Loucy (cell line): Measurements from ENCODE around the gene DOK7.

Source experiments
- H2AFZ ChIP-seq: fragments of 200-600 bp; sonication (generic); 2 replicates; pipeline ENCODE4 v1.6.0; 2016; ENCODE audit warnings: antibody characterized with exemption, mild to moderate bottlenecking, low read length, moderate library complexity
- H3F3A ChIP-seq: fragments of 200-600 bp; 2 replicates; pipeline ENCODE4 v1.6.0; 2016; ENCODE audit warnings: antibody characterized with exemption, low read depth, mild to moderate bottlenecking
- H3K27me3 ChIP-seq: fragments of 200-600 bp; sonication (generic); 2 replicates; pipeline ENCODE4 v1.6.1; 2014; ENCODE audit warnings: low read length, mild to moderate bottlenecking; ENCODE audit not compliant: insufficient read depth, poor library complexity, severe bottlenecking
- H3K36me3 ChIP-seq: fragments of 200-600 bp; sonication (generic); 2 replicates; pipeline ENCODE4 v1.6.1; 2016; ENCODE audit warnings: low read length; ENCODE audit not compliant: insufficient read depth
- H3K4me1 ChIP-seq: fragments of 200-600 bp; sonication (generic); 2 replicates; pipeline ENCODE4 v1.5.1; 2014; ENCODE audit warnings: low read length, mild to moderate bottlenecking; ENCODE audit not compliant: insufficient read depth, poor library complexity, severe bottlenecking
- H3K4me2 ChIP-seq: fragments of 200-600 bp; sonication (generic); 2 replicates; pipeline ENCODE4 v1.6.0; 2014; ENCODE audit warnings: antibody characterized with exemption, low read length, low read depth, mild to moderate bottlenecking; ENCODE audit not compliant: poor library complexity, severe bottlenecking
- H3K4me3 ChIP-seq: fragments of 200-600 bp; sonication (generic); 2 replicates; pipeline ENCODE4 v1.5.1; 2014; ENCODE audit warnings: low read length, mild to moderate bottlenecking, mixed read lengths; ENCODE audit not compliant: poor library complexity, severe bottlenecking
- H3K79me2 ChIP-seq: fragments of 200-600 bp; sonication (generic); 2 replicates; pipeline ENCODE4 v1.6.1; 2014; ENCODE audit warnings: low read length; ENCODE audit not compliant: insufficient read depth
- H3K9ac ChIP-seq: fragments of 200-600 bp; sonication (generic); 2 replicates; pipeline ENCODE4 v1.6.0; 2014; ENCODE audit warnings: mild to moderate bottlenecking, low read depth, low read length, moderate library complexity; ENCODE audit not compliant: poor library complexity, severe bottlenecking
- H3K9me2 ChIP-seq: fragments of 200-600 bp; sonication (generic); replicated peaks from 2 replicates; pipeline ENCODE4 v1.6.1; 2016; ENCODE audit warnings: low read depth, low read length, mixed read lengths
- H3K9me3 ChIP-seq: fragments of 200-600 bp; sonication (generic); 2 replicates; pipeline ENCODE4 v1.6.1; 2014; ENCODE audit warnings: mild to moderate bottlenecking, antibody characterized with exemption, low read length, low read depth; ENCODE audit not compliant: insufficient read depth
- H4K20me1 ChIP-seq: fragments of 200-600 bp; sonication (generic); 2 replicates; pipeline ENCODE4 v1.6.0; 2014; ENCODE audit warnings: antibody characterized with exemption, low read length, mild to moderate bottlenecking; ENCODE audit not compliant: insufficient read depth, poor library complexity, severe bottlenecking
- EZH2phosphoT487 ChIP-seq: fragments of 200-600 bp; IDR thresholded peaks from 2 replicates; pipeline ENCODE4 v1.6.1; 2018; ENCODE audit warnings: antibody characterized with exemption, mild to moderate bottlenecking, moderate library complexity, borderline replicate concordance
- TF ChIP-seq, protein P1 (sequence below): fragments of 200-600 bp; sonication (generic); conservative IDR thresholded peaks from 2 replicates; pipeline ENCODE4 v1.5.1; 2014; ENCODE audit warnings: mild to moderate bottlenecking, antibody characterized with exemption, low read length

Gene DOK7

DNA sequence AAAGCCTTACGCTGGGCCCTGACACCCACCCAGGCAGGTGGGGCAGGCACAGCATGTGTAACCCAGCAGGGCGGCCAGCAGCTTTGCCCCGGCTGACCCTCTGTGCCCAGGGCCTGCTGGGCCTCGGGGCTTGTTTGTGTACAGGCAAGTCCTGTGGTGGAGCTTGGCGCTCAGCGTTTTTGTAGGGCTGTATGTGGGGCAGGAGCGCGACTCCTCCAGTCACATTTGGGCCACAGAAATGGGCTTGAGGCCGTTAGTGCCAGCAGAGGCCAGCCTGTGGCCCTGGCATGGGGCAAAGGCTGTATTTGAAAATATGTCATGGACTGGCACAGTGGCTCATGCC is 36.0 kb upstream of the DOK7 start:
- H3K4me1 ChIP-seq: no peaks in the 10 kb centered on the region
- H3K9me2 ChIP-seq: no peaks in the 10 kb centered on the region
- no peaks in the 10 kb centered on the region for H3K79me2 ChIP-seq
- H4K20me1 ChIP-seq: no peaks in the 10 kb centered on the region
- H3K9ac ChIP-seq: no peak overlapping the region
- H3K4me3 ChIP-seq: no peak overlapping the region
- TF ChIP-seq EZH2phosphoT487: no peak
- TF ChIP-seq, protein P1, sequence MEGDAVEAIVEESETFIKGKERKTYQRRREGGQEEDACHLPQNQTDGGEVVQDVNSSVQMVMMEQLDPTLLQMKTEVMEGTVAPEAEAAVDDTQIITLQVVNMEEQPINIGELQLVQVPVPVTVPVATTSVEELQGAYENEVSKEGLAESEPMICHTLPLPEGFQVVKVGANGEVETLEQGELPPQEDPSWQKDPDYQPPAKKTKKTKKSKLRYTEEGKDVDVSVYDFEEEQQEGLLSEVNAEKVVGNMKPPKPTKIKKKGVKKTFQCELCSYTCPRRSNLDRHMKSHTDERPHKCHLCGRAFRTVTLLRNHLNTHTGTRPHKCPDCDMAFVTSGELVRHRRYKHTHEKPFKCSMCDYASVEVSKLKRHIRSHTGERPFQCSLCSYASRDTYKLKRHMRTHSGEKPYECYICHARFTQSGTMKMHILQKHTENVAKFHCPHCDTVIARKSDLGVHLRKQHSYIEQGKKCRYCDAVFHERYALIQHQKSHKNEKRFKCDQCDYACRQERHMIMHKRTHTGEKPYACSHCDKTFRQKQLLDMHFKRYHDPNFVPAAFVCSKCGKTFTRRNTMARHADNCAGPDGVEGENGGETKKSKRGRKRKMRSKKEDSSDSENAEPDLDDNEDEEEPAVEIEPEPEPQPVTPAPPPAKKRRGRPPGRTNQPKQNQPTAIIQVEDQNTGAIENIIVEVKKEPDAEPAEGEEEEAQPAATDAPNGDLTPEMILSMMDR: no peak
- H3K27me3 ChIP-seq: no peaks in the 10 kb centered on the region
- H3K36me3 ChIP-seq: peaks cover 58% of the 10 kb centered on the region; the same call in 1 of the 2 replicates
- H2AFZ ChIP-seq: no peak overlapping the region
- no peaks in the 10 kb centered on the region for H3K9me3 ChIP-seq
- H3K4me2 ChIP-seq: no peak overlapping the region
- no peaks in the 10 kb centered on the region for H3F3A ChIP-seq

DNA sequence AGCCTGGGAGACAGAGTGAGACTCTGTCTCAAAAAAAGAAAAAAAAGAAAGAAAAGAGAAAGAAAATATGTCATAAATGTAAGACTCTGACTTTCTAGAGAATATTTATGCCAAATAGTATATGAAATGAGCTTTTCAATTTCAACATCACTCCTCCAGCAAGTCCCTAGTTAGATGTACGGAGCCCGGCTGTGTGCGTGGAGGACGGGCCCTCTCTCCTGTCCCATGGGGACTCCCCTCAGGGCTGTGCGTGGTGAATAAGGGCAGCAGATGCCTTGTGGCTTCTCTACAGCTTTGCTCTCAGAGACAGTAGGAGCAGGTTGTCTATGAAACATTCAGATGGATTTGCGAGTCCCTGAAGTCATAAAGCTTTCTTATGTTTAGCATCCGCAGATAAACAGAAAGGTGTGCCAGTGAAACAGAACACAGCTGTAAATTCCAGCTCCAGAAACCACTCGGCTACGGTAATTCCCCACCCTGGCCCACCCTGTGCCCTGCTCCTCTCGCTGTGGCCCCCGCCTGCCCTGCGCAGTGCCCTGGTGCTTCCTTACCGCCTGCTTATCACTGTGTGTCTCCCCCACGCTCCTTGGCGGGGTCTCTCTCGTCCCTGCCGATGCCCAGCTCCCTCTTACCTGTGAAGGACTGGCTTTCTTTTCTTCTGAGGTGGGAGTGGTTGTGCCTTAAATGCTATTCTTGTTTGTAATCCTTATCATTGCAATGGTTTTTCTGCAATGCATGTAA is 35.2 kb upstream of the DOK7 start:
- Histone ChIP-seq H3K36me3 (peaks cover 50% of the 10 kb centered on the region; the same call in 1 of the 2 replicates), H3K4me1 (no peaks in the 10 kb centered on the region), H3K9me3 (no peaks in the 10 kb centered on the region), H3K79me2 (no peaks in the 10 kb centered on the region), H2AFZ (no peak overlapping the region), H3F3A (no peaks in the 10 kb centered on the region), H3K4me3 (no peak overlapping the region), H3K9me2 (no peaks in the 10 kb centered on the region), H3K4me2 (no peak overlapping the region), H4K20me1 (no peaks in the 10 kb centered on the region), H3K27me3 (no peaks in the 10 kb centered on the region), H3K9ac (no peak overlapping the region)
- TF ChIP-seq, protein P1: no peak
- TF ChIP-seq EZH2phosphoT487: no peak

DNA sequence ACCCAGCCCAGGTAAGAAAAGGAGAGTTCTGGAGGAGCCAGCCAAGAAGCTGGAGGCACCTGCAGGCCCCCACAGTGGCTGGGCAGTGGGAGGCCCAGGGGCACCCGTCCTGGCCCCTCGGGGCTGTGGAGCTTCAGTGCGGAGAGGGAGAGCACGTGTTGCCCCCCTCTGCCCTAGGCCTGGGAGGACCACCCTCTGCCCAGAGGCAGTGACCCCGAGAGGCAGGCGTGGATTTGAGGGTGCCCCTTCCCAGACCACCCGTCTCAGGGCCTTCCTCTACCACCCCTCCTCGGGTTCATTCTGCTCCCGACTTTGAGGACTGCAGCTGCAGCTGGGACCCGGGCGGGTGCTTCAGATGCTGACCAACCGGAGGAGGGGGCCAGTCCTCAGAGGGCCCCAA is 33.5 kb upstream of the DOK7 start:
- Histone ChIP-seq H2AFZ (no peak overlapping the region), H3K4me2 (no peak overlapping the region), H3K9ac (no peak overlapping the region), H3K4me3 (no peak overlapping the region), H3K79me2 (no peaks in the 10 kb centered on the region), H3K36me3 (peaks cover 32% of the 10 kb centered on the region; the same call in 1 of the 2 replicates), H4K20me1 (no peaks in the 10 kb centered on the region), H3F3A (no peaks in the 10 kb centered on the region), H3K9me3 (no peaks in the 10 kb centered on the region), H3K27me3 (no peaks in the 10 kb centered on the region), H3K4me1 (no peaks in the 10 kb centered on the region), H3K9me2 (no peaks in the 10 kb centered on the region)
- TF ChIP-seq, protein P1: no peak
- TF ChIP-seq EZH2phosphoT487: no peak
